Breast epithelium (tissue), 4 donors: ENCODE results near the gene ADPRH. TPM values are rescaled to one million over a fixed set of nuclear protein-coding genes. Genes with fewer than 3 reads are reported as not detected.

Experiments
- DNase-seq, 2 donors: peaks; one replicate each; pipeline ENCODE4 v3.0.0-alpha.2; 2019; ENCODE audit warnings: low spot score in 2 of 2
- H3K27ac ChIP-seq, 2 donors: fragments of 200-600 bp; sonication (generic) in 1 of 2; one replicate each; pipeline ENCODE4 v1.5.1; 2016 to 2019; ENCODE audit warnings: mild to moderate bottlenecking in 1 of 2
- H3K27me3 ChIP-seq, 2 donors: fragments of 200-600 bp; sonication (generic) in 1 of 2; one replicate each; pipeline versions ENCODE4 v1.5.1 to v1.6.0; 2017 to 2019; ENCODE audit warnings: control low read depth in 1 of 2, mild to moderate bottlenecking in 1 of 2
- H3K36me3 ChIP-seq: fragments of 200-600 bp; one replicate; pipeline ENCODE4 v1.5.1; 2019
- H3K4me1 ChIP-seq, 2 donors: fragments of 200-600 bp; sonication (generic); one replicate each; pipeline ENCODE4 v1.5.1; 2016 to 2019; ENCODE audit warnings: control low read depth in 1 of 2
- H3K4me3 ChIP-seq, 3 donors: fragments of 200-600 bp; sonication (generic); 1 replicate in 2 of 3; 2 replicates in 1 of 3; pipeline ENCODE4 v1.5.1; 2016 to 2019; ENCODE audit warnings: mild to moderate bottlenecking in 3 of 3, moderate library complexity in 2 of 3
- H3K9me3 ChIP-seq, 2 donors: fragments of 200-600 bp; sonication (generic) in 1 of 2; one replicate each; pipeline ENCODE4 v1.5.1; 2016 to 2019; ENCODE audit warnings: control low read depth in 1 of 2
- CTCF ChIP-seq, 3 donors: fragments of 450-650 bp; IDR thresholded peaks; one replicate each; pipeline ENCODE4 v1.5.1; 2016 to 2017; ENCODE audit warnings: antibody characterized with exemption in 3 of 3, mild to moderate bottlenecking in 3 of 3, moderate library complexity in 3 of 3
- POLR2A ChIP-seq: fragments of 450-650 bp; IDR thresholded peaks from one replicate; pipeline ENCODE4 v1.6.1; 2016; ENCODE audit warnings: antibody characterized with exemption, mild to moderate bottlenecking, moderate library complexity
- POLR2AphosphoS5 ChIP-seq, 3 donors: sonication (generic); formaldehyde crosslinking; IDR thresholded peaks; one replicate each; pipeline ENCODE4 v1.6.1; 2017; ENCODE audit warnings: antibody characterized with exemption in 3 of 3
- intact Hi-C: fragments of 100-400 bp; cut with DNase I; formaldehyde crosslinking; loops from one replicate; pipeline ENCODE4 v1.15.1; 2023; ENCODE audit warnings: low total_unique reads
- total RNA-seq, 3 donors: library from RNA; depleted of rRNA; stranded (reverse); fragments of >200 nt; gene quantifications; one replicate each; pipeline ENCODE4 v1.1.0, GENCODE V29; 2016

ADPRH gene
- total RNA-seq, 3 donors from 2014 or later, result 5.9 to 10.9 (median 9.8) TPM

- no peaks in the 10 kb centered on the region for H3K36me3 ChIP-seq
- DNase-seq, result no peak
- H3K4me3 ChIP-seq, result no peak overlapping the region
- H3K9me3 ChIP-seq, result no peaks in the 10 kb centered on the region
- no peak overlapping the region for H3K27ac ChIP-seq
- no peaks in the 10 kb centered on the region for H3K4me1 ChIP-seq
- TF ChIP-seq POLR2A (no peak), POLR2AphosphoS5 (IDR thresholded peaks at IDR 0.05) (no peak), CTCF (IDR thresholded peaks at IDR 0.05) (no peak)
- intact Hi-C loops, result no loop called here
- H3K27me3 ChIP-seq, result no peaks in the 10 kb centered on the region
Observed at GRCh38 chr3:119570229-119570628, 9.1 kb upstream of the ADPRH start.

- no peak overlapping the region for H3K4me3 ChIP-seq
- DNase-seq, result no peak
- intact Hi-C loops, result no loop called here
Observed at GRCh38 chr3:119571230-119571629, 8.1 kb upstream of the ADPRH start.

GRCh38 chr3:119571688-119572087, 7.6 kb upstream of the ADPRH start:
- H3K27me3 ChIP-seq, result no peaks in the 10 kb centered on the region
- no peak overlapping the region for H3K4me3 ChIP-seq
- intact Hi-C loops, result no loop called here
- H3K27ac ChIP-seq, result no peak overlapping the region
- H3K36me3 ChIP-seq, result no peaks in the 10 kb centered on the region
- no peaks in the 10 kb centered on the region for H3K9me3 ChIP-seq
- TF ChIP-seq POLR2AphosphoS5 (IDR thresholded peaks at IDR 0.05) (no peak), POLR2A (no peak), CTCF (IDR thresholded peaks at IDR 0.05) (no peak)
- DNase-seq, result no peak
- no peaks in the 10 kb centered on the region for H3K4me1 ChIP-seq

More at GRCh38 chr3:119571230-119571629, 8.1 kb upstream of the ADPRH start:
- H3K36me3 ChIP-seq, result no peaks in the 10 kb centered on the region
- no peak overlapping the region for H3K27ac ChIP-seq
- H3K27me3 ChIP-seq, result no peaks in the 10 kb centered on the region
- H3K4me1 ChIP-seq, result no peaks in the 10 kb centered on the region
- TF ChIP-seq CTCF (IDR thresholded peaks at IDR 0.05), result no peak
- TF ChIP-seq POLR2A, result no peak
- no peak for TF ChIP-seq POLR2AphosphoS5 (IDR thresholded peaks at IDR 0.05)
- H3K9me3 ChIP-seq, result no peaks in the 10 kb centered on the region

GRCh38 chr3:119575507-119575906, 3.8 kb upstream of the ADPRH start:
- Histone ChIP-seq H3K36me3 (no peaks in the 10 kb centered on the region), H3K27ac (no peak overlapping the region), H3K4me1 (no peaks in the 10 kb centered on the region), H3K4me3 (no peak overlapping the region), H3K27me3 (no peaks in the 10 kb centered on the region), H3K9me3 (no peaks in the 10 kb centered on the region)
- intact Hi-C loops, result no loop called here
- no peak for DNase-seq
- TF ChIP-seq POLR2A (no peak), POLR2AphosphoS5 (IDR thresholded peaks at IDR 0.05) (no peak), CTCF (IDR thresholded peaks at IDR 0.05) (no peak)

- DNase-seq, result no peak
Observed at GRCh38 chr3:119580067-119580760, 922 bp downstream of the ADPRH start.

More at GRCh38 chr3:119580067-119580760, 922 bp downstream of the ADPRH start:
- Histone ChIP-seq H3K27ac (peak overlapping the region; percentile 92 to 93), H3K9me3 (no peaks in the 10 kb centered on the region), H3K4me1 (no peaks in the 10 kb centered on the region), H3K4me3 (peak overlapping the region; percentile 67 to 78 (median 69)), H3K27me3 (no peaks in the 10 kb centered on the region), H3K36me3 (no peaks in the 10 kb centered on the region)
- intact Hi-C loops, result no loop called here
- TF ChIP-seq POLR2A, result no peak
- no peak for TF ChIP-seq CTCF (IDR thresholded peaks at IDR 0.05)
- no peak for TF ChIP-seq POLR2AphosphoS5 (IDR thresholded peaks at IDR 0.05)
